Small intestine (tissue), 7 donors: ENCODE results near the gene KCNH2. TPM values are rescaled to one million over a fixed set of nuclear protein-coding genes. Genes with fewer than 3 reads are reported as not detected.

Source experiments
- DNase-seq, 2 donors: peaks; one replicate each; pipeline versions ENCODE4 v3.0.0 to v3.0.0-alpha.2; 2013
- FAIRE-seq: peaks from 2 replicates; lab custom pipeline; 2012; peaks lifted over from hg19 to GRCh38; lab: Jason Lieb, UNC
- H3K27ac ChIP-seq, 3 donors: one replicate each; pipeline ENCODE4 v1.5.1; 2013; ENCODE audit warnings: low read length in 2 of 3, mild to moderate bottlenecking in 2 of 3, control low read depth in 1 of 3, inconsistent platforms in 1 of 3, low read depth in 1 of 3, moderate library complexity in 1 of 3
- H3K27me3 ChIP-seq, 3 donors: one replicate each; pipeline ENCODE4 v1.6.1; 2013; ENCODE audit warnings: low read length in 3 of 3, inconsistent platforms in 1 of 3; ENCODE audit not compliant: control insufficient read depth in 3 of 3, insufficient read depth in 3 of 3
- H3K36me3 ChIP-seq, 3 donors: one replicate each; pipeline ENCODE4 v1.6.1; 2013; ENCODE audit warnings: low read length in 3 of 3, inconsistent platforms in 1 of 3, low read depth in 1 of 3, mild to moderate bottlenecking in 1 of 3, moderate library complexity in 1 of 3; ENCODE audit not compliant: control insufficient read depth in 3 of 3, insufficient read depth in 2 of 3
- H3K4me1 ChIP-seq, 3 donors: one replicate each; pipeline ENCODE4 v1.6.1; 2013; ENCODE audit warnings: low read length in 2 of 3, inconsistent platforms in 1 of 3, low read depth in 1 of 3, mild to moderate bottlenecking in 1 of 3, moderate library complexity in 1 of 3; ENCODE audit not compliant: control insufficient read depth in 3 of 3, insufficient read depth in 2 of 3
- H3K4me3 ChIP-seq, 3 donors: one replicate each; pipeline ENCODE4 v1.5.1; 2013; ENCODE audit warnings: low read length in 3 of 3, control low read depth in 1 of 3, inconsistent platforms in 1 of 3, low read depth in 1 of 3, mild to moderate bottlenecking in 1 of 3, moderate library complexity in 1 of 3
- H3K9me3 ChIP-seq, 2 donors: one replicate each; pipeline ENCODE4 v1.6.1; 2013; ENCODE audit warnings: low read depth in 1 of 2, low read length in 1 of 2; ENCODE audit not compliant: control insufficient read depth in 2 of 2, insufficient read depth in 1 of 2
- WGBS, 3 donors: extraction: QIAGEN DNeasy Blood & Tissue Kit; methylation state at CpG; one replicate each; pipeline ENCODE4 v1.1.7; 2013; 5-methylcytosine and 5-hydroxymethylcytosine counted together
- polyA plus RNA-seq, 4 donors: library from polyadenylated mRNA; stranded (reverse) in 3 of 4; unstranded in 1 of 4; fragments of 200-250 nt in 3 of 4; fragments of 120-200 nt in 1 of 4; gene quantifications; one replicate each; pipeline versions ENCODE4 v1.2.1 to v1.2.3, GENCODE V29; 2013
- donor health status: healthy with polysubstance abuse.
- donor health status: control.
- donor health status: control.
- donor health status: Bipolar disorder and iron deficiency.
- donor health status: healthy.

KCNH2 gene
- polyA plus RNA-seq, 4 donors, result 2.4 to 5.7 (median 3.7) TPM; not detected in 1

GRCh38 chr7:150956395-150957132, 21.6 kb downstream of the KCNH2 start:
- Histone ChIP-seq H3K27me3 (peaks cover 0 to 37% (median 7%) of the 10 kb centered on the region in 3 donors), H3K4me3 (no peak overlapping the region), H3K36me3 (peaks cover 0 to 14% (median 0%) of the 10 kb centered on the region in 3 donors), H3K9me3 (no peaks in the 10 kb centered on the region), H3K4me1 (peaks cover 0 to 9% (median 0%) of the 10 kb centered on the region in 3 donors), H3K27ac (no peak overlapping the region)
- no peak for FAIRE-seq
- WGBS, 3 donors, result 90 to 95% (median 92%) methylated on average over 7 to 9 of the region's 9 CpGs
- no peak for DNase-seq

- peaks cover 0 to 15% (median 0%) of the 10 kb centered on the region in 3 donors for H3K36me3 ChIP-seq
- WGBS, 3 donors, result 25 to 69% (median 53%) methylated on average over 20 to 38 of the region's 38 CpGs
- peak overlapping the region in 1 of 3 donors; percentile 18 for H3K4me3 ChIP-seq
- H3K27ac ChIP-seq, result peak overlapping the region in 2 of 3 donors; percentile 15 to 38
- peaks cover 0 to 37% (median 7%) of the 10 kb centered on the region in 3 donors for H3K27me3 ChIP-seq
- no peak for FAIRE-seq
- peaks cover 0 to 9% (median 0%) of the 10 kb centered on the region in 3 donors for H3K4me1 ChIP-seq
- no peak for DNase-seq
- no peaks in the 10 kb centered on the region for H3K9me3 ChIP-seq
Observed at GRCh38 chr7:150955519-150956394, 22.4 kb downstream of the KCNH2 start.

- Histone ChIP-seq H3K27me3 (peaks cover 0 to 37% (median 7%) of the 10 kb centered on the region in 3 donors), H3K27ac (peak overlapping the region in 2 of 3 donors; percentile 10 to 38), H3K4me1 (peaks cover 0 to 9% (median 0%) of the 10 kb centered on the region in 3 donors), H3K4me3 (peak overlapping the region in 1 of 3 donors; percentile 18), H3K36me3 (peaks cover 0 to 20% (median 0%) of the 10 kb centered on the region in 3 donors), H3K9me3 (no peaks in the 10 kb centered on the region)
- FAIRE-seq (no peak), DNase-seq (no peak)
- WGBS, 3 donors, result 67 to 82% (median 75%) methylated on average over 17 to 21 of the region's 21 CpGs
Observed at GRCh38 chr7:150954986-150955518, 23.1 kb downstream of the KCNH2 start.

GRCh38 chr7:150954201-150954985, 23.7 kb downstream of the KCNH2 start:
- Histone ChIP-seq H3K9me3 (no peaks in the 10 kb centered on the region), H3K4me3 (no peak overlapping the region), H3K27me3 (peaks cover 0 to 31% (median 7%) of the 10 kb centered on the region in 3 donors), H3K36me3 (peaks cover 0 to 20% (median 0%) of the 10 kb centered on the region in 3 donors), H3K27ac (no peak overlapping the region), H3K4me1 (peaks cover 0 to 9% (median 0%) of the 10 kb centered on the region in 3 donors)
- WGBS, 3 donors, result 83 to 90% (median 87%) methylated on average over 8 to 9 of the region's 9 CpGs
- DNase-seq, result no peak
- no peak for FAIRE-seq

- H3K4me1 ChIP-seq, result peaks cover 0 to 9% (median 0%) of the 10 kb centered on the region in 3 donors
- no peak overlapping the region for H3K27ac ChIP-seq
- FAIRE-seq, result no peak
- peaks cover 0 to 26% (median 3%) of the 10 kb centered on the region in 3 donors for H3K27me3 ChIP-seq
- no peak overlapping the region for H3K4me3 ChIP-seq
- no peaks in the 10 kb centered on the region for H3K9me3 ChIP-seq
- 89 to 91% (median 90%) methylated on average over 17 of the region's 17 CpGs for WGBS, 3 donors
- no peak for DNase-seq
- peaks cover 0 to 20% (median 0%) of the 10 kb centered on the region in 3 donors for H3K36me3 ChIP-seq
Observed at GRCh38 chr7:150953061-150953997, 24.8 kb downstream of the KCNH2 start.

GRCh38 chr7:150952331-150953050, 25.6 kb downstream of the KCNH2 start:
- Histone ChIP-seq H3K27ac (no peak overlapping the region), H3K4me3 (no peak overlapping the region), H3K9me3 (no peaks in the 10 kb centered on the region), H3K4me1 (peaks cover 0 to 12% (median 0%) of the 10 kb centered on the region in 3 donors), H3K36me3 (peaks cover 0 to 17% (median 0%) of the 10 kb centered on the region in 3 donors), H3K27me3 (peaks cover 0 to 28% (median 4%) of the 10 kb centered on the region in 3 donors)
- 87 to 93% (median 92%) methylated on average over 33 of the region's 33 CpGs for WGBS, 3 donors
- no peak for DNase-seq
- FAIRE-seq, result no peak
